ENCODE measurements around the gene DENND6B. TPM values are rescaled to one million over a fixed set of nuclear protein-coding genes. Genes with fewer than 3 reads are reported as not detected.
A peak's percentile ranks its signal among the peaks of the same experiment; 100 is the strongest.

The DENND6B gene
- total and polyA plus RNA-seq, 2 of the 13 experiments (the other 11 are each of a cell fraction or from before 2014, with no cell fraction given), result 0.95 to 3.8 TPM

DNA sequence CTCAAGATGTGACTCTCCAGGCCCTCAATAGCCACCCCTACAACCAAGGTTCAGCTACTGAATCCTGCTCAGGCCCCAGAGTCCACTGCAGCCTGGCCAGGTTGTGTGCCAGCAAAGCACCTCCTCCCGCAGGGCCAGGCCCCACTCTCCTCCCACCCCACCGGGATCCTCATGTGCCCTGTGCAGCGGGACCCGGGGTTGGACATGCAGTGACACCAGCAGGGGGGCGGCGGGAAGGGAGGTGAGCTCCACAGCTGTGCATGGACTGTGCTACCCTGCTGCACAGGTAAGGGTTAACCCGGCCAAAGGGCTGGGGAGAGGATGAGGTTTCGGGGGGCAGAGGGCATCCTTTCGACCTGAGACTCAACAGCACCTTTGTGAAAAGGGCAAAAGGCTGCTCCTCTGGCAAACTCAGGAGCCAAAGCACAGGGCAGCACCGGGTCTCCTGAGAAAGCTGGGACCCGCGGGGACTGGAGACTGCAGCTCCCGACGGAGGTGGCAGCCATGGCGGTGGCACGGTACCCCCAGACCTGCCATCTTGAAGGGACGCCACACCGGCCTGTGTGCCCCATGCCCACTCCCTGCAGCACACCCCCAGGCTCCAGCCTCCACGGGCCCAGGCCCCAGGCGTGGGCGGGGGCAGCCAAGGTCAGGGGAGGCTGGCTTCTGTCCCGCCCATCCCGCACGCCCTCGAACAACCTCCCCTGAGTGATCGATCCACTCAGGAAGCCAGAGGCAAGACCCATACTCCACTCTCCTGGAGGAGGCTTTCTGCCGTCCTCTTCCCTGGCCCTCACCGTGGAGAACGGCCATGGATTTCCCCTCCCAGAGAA, 29.9 kb downstream of the DENND6B start (continued):
- TF ChIP-seq, protein P1, sequence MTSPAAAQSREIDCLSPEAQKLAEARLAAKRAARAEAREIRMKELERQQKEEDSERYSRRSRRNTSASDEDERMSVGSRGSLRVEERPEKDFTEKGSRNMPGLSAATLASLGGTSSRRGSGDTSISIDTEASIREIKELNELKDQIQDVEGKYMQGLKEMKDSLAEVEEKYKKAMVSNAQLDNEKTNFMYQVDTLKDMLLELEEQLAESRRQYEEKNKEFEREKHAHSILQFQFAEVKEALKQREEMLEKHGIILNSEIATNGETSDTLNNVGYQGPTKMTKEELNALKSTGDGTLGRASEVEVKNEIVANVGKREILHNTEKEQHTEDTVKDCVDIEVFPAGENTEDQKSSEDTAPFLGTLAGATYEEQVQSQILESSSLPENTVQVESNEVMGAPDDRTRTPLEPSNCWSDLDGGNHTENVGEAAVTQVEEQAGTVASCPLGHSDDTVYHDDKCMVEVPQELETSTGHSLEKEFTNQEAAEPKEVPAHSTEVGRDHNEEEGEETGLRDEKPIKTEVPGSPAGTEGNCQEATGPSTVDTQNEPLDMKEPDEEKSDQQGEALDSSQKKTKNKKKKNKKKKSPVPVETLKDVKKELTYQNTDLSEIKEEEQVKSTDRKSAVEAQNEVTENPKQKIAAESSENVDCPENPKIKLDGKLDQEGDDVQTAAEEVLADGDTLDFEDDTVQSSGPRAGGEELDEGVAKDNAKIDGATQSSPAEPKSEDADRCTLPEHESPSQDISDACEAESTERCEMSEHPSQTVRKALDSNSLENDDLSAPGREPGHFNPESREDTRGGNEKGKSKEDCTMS (CRISPR knock-in tag; conservative IDR thresholded peaks at IDR 0.05), result no peak
- TF ChIP-seq, protein P2, sequence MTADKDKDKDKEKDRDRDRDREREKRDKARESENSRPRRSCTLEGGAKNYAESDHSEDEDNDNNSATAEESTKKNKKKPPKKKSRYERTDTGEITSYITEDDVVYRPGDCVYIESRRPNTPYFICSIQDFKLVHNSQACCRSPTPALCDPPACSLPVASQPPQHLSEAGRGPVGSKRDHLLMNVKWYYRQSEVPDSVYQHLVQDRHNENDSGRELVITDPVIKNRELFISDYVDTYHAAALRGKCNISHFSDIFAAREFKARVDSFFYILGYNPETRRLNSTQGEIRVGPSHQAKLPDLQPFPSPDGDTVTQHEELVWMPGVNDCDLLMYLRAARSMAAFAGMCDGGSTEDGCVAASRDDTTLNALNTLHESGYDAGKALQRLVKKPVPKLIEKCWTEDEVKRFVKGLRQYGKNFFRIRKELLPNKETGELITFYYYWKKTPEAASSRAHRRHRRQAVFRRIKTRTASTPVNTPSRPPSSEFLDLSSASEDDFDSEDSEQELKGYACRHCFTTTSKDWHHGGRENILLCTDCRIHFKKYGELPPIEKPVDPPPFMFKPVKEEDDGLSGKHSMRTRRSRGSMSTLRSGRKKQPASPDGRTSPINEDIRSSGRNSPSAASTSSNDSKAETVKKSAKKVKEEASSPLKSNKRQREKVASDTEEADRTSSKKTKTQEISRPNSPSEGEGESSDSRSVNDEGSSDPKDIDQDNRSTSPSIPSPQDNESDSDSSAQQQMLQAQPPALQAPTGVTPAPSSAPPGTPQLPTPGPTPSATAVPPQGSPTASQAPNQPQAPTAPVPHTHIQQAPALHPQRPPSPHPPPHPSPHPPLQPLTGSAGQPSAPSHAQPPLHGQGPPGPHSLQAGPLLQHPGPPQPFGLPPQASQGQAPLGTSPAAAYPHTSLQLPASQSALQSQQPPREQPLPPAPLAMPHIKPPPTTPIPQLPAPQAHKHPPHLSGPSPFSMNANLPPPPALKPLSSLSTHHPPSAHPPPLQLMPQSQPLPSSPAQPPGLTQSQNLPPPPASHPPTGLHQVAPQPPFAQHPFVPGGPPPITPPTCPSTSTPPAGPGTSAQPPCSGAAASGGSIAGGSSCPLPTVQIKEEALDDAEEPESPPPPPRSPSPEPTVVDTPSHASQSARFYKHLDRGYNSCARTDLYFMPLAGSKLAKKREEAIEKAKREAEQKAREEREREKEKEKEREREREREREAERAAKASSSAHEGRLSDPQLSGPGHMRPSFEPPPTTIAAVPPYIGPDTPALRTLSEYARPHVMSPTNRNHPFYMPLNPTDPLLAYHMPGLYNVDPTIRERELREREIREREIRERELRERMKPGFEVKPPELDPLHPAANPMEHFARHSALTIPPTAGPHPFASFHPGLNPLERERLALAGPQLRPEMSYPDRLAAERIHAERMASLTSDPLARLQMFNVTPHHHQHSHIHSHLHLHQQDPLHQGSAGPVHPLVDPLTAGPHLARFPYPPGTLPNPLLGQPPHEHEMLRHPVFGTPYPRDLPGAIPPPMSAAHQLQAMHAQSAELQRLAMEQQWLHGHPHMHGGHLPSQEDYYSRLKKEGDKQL (CRISPR knock-in tag; IDR thresholded peaks at IDR 0.05; ENCODE audit: low read depth), result no peak
- TF ChIP-seq, protein P3, sequence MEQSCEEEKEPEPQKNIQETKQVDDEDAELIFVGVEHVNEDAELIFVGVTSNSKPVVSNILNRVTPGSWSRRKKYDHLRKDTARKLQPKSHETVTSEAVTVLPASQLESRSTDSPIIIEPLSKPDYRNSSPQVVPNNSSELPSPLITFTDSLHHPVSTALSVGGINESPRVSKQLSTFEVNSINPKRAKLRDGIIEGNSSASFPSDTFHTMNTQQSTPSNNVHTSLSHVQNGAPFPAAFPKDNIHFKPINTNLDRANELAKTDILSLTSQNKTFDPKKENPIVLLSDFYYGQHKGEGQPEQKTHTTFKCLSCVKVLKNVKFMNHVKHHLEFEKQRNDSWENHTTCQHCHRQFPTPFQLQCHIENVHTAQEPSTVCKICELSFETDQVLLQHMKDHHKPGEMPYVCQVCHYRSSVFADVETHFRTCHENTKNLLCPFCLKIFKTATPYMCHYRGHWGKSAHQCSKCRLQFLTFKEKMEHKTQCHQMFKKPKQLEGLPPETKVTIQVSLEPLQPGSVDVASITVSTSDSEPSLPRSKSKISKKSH (CRISPR knock-in tag; IDR thresholded peaks at IDR 0.05; ENCODE audit: borderline replicate concordance), result no peak
- peak; percentile 65; the same call in 1 of the 2 replicates for TF ChIP-seq ZNF296 (CRISPR knock-in tag; conservative IDR thresholded peaks at IDR 0.05)
- no peak for TF ChIP-seq ZBTB42 (CRISPR knock-in tag; IDR thresholded peaks at IDR 0.05)
- TF ChIP-seq EZH2 (conservative IDR thresholded peaks at IDR 0.05; ENCODE audit: low read depth, low read length), result no peak
- no peak for TF ChIP-seq MAFF (IDR thresholded peaks at IDR 0.05; ENCODE audit: low read depth, low read length)
- TF ChIP-seq NKX3-1 (CRISPR knock-in tag; IDR thresholded peaks at IDR 0.05), result no peak
- no peak for TF ChIP-seq FOXM1 (CRISPR knock-in tag; IDR thresholded peaks at IDR 0.05)
- TF ChIP-seq CBX1 (IDR thresholded peaks at IDR 0.05; ENCODE audit: low read depth), result no peak
- TF ChIP-seq, protein P4, sequence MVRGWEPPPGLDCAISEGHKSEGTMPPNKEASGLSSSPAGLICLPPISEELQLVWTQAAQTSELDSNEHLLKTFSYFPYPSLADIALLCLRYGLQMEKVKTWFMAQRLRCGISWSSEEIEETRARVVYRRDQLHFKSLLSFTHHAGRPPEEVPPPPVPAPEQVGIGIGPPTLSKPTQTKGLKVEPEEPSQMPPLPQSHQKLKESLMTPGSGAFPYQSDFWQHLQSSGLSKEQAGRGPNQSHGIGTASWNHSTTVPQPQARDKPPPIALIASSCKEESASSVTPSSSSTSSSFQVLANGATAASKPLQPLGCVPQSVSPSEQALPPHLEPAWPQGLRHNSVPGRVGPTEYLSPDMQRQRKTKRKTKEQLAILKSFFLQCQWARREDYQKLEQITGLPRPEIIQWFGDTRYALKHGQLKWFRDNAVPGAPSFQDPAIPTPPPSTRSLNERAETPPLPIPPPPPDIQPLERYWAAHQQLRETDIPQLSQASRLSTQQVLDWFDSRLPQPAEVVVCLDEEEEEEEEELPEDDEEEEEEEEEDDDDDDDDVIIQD (CRISPR knock-in tag; IDR thresholded peaks at IDR 0.05; ENCODE audit: low read depth), result no peak
- TF ChIP-seq ZNF605 (CRISPR knock-in tag; IDR thresholded peaks at IDR 0.05), result 0 out of 2 replicates have a peak, but pooled peaks have one; percentile 17
- TF ChIP-seq, protein P5, sequence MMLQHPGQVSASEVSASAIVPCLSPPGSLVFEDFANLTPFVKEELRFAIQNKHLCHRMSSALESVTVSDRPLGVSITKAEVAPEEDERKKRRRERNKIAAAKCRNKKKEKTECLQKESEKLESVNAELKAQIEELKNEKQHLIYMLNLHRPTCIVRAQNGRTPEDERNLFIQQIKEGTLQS (CRISPR knock-in tag; IDR thresholded peaks at IDR 0.05), result no peak
- TF ChIP-seq, protein P6, sequence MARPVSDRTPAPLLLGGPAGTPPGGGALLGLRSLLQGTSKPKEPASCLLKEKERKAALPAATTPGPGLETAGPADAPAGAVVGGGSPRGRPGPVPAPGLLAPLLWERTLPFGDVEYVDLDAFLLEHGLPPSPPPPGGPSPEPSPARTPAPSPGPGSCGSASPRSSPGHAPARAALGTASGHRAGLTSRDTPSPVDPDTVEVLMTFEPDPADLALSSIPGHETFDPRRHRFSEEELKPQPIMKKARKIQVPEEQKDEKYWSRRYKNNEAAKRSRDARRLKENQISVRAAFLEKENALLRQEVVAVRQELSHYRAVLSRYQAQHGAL (CRISPR knock-in tag; IDR thresholded peaks at IDR 0.05; ENCODE audit: not compliant biosample characterization), result no peak
- TF ChIP-seq ZMYM3 (CRISPR knock-in tag; IDR thresholded peaks at IDR 0.05), result peak; percentile 41
- TF ChIP-seq CAMTA2 (CRISPR knock-in tag; IDR thresholded peaks at IDR 0.05; ENCODE audit: borderline replicate concordance), result no peak
- no peak for TF ChIP-seq MBD4 (IDR thresholded peaks at IDR 0.05; ENCODE audit: borderline replicate concordance, low read length)

Measured in HepG2 (cell line).